NCI-H2081 (cell line): ENCODE measurements around the gene MCCC2.
"Not testable (repeated sequence)": the region's sequence is repeated elsewhere in the genome, so short reads cannot be mapped to it uniquely, and the experiment has no call there.

Experiments used
- DNase-seq, 2 experiments: peaks; one replicate each; lab custom pipeline; 2025; lab: John Stamatoyannopoulos, UW

MCCC2 gene

GRCh38 chr5:71663191-71663969, 76.2 kb downstream of the MCCC2 start:
- DNase-seq: no peak

GRCh38 chr5:71664615-71665014, 77.5 kb downstream of the MCCC2 start:
- not testable (repeated sequence) for DNase-seq

GRCh38 chr5:71666321-71666720, 79.2 kb downstream of the MCCC2 start:
- DNase-seq: no peak

- DNase-seq: no peak
Measured at GRCh38 chr5:71677977-71678376, 90.8 kb downstream of the MCCC2 start.

GRCh38 chr5:71679714-71680113, 92.6 kb downstream of the MCCC2 start:
- DNase-seq: no peak

GRCh38 chr5:71680510-71680909, 93.4 kb downstream of the MCCC2 start:
- no peak for DNase-seq

- DNase-seq: no peak
Measured at GRCh38 chr5:71681296-71681695, 94.2 kb downstream of the MCCC2 start.

- no peak for DNase-seq
Measured at GRCh38 chr5:71684309-71684708, 97.2 kb downstream of the MCCC2 start.

- no peak for DNase-seq
Measured at GRCh38 chr5:71693828-71694427, 106.8 kb downstream of the MCCC2 start.

GRCh38 chr5:71695071-71695470, 107.9 kb downstream of the MCCC2 start:
- DNase-seq: no peak

GRCh38 chr5:71695595-71695994, 108.5 kb downstream of the MCCC2 start:
- DNase-seq: no peak

- no peak for DNase-seq
Measured at GRCh38 chr5:71697967-71698366, 110.8 kb downstream of the MCCC2 start.

GRCh38 chr5:71699233-71699632, 112.1 kb downstream of the MCCC2 start:
- no peak for DNase-seq

- no peak for DNase-seq
Measured at GRCh38 chr5:71699751-71700150, 112.6 kb downstream of the MCCC2 start.

- no peak for DNase-seq
Measured at GRCh38 chr5:71700803-71701202, 113.7 kb downstream of the MCCC2 start.

- no peak for DNase-seq
Measured at GRCh38 chr5:71701407-71701806, 114.3 kb downstream of the MCCC2 start.

- no peak for DNase-seq
Measured at GRCh38 chr5:71703941-71704340, 116.8 kb downstream of the MCCC2 start.

GRCh38 chr5:71705421-71705820, 118.3 kb downstream of the MCCC2 start:
- no peak for DNase-seq

- DNase-seq: no peak
Measured at GRCh38 chr5:71706906-71707305, 119.8 kb downstream of the MCCC2 start.
